ENCODE results near the gene CYP27B1.

- TF ChIP-seq CTCF (IDR thresholded peaks at IDR 0.05 in 8 of 11, conservative IDR thresholded peaks at IDR 0.05 in 3 of 11), result peak in 4 of 11 experiments; percentile 25 to 49 (median 47)
- no peak for TF ChIP-seq POLR2A (IDR thresholded peaks at IDR 0.05)
Observed at GRCh38 chr12:57765003-57765697, 1.7 kb downstream of the CYP27B1 start.
